Activated T-cell treated with anti-CD3 and anti-CD28 coated beads, Interleukin-2, amount 50 U/mL, for 72 hours (primary cell): Measurements from ENCODE around the gene CCDC85C. TPM values are rescaled to one million over a fixed set of nuclear protein-coding genes. Genes with fewer than 3 reads are reported as not detected.

Source experiments
- ATAC-seq, 2 donors: fragments of 150-1000 bp; cut with Tn5 transposase; replicated peaks in 1 of 2; 2 replicates each; pipeline ENCODE4 v1.10.0; 2021; ENCODE audit warnings: moderate library complexity in 2 of 2, mild to moderate bottlenecking in 1 of 2
- DNase-seq, 2 donors: peaks; one replicate each; pipeline ENCODE4 v3.0.0; 2021 to 2022; ENCODE audit warnings: mixed read lengths in 1 of 2
- H3K27ac Mint-ChIP-seq: one replicate; pipeline ENCODE4 v1.8.0; 2022; ENCODE audit warnings: mild to moderate bottlenecking, moderate library complexity, mixed read lengths
- H3K27me3 Mint-ChIP-seq: one replicate; pipeline ENCODE4 v1.8.0; 2022; ENCODE audit warnings: low read depth, mixed read lengths
- H3K36me3 Mint-ChIP-seq, 2 donors: one replicate each; pipeline ENCODE4 v1.8.0; 2022; ENCODE audit warnings: mixed read lengths in 2 of 2, mild to moderate bottlenecking in 1 of 2; ENCODE audit not compliant: insufficient read depth in 2 of 2
- H3K4me1 Mint-ChIP-seq: one replicate; pipeline ENCODE4 v1.8.0; 2022; ENCODE audit warnings: low read depth, mixed read lengths
- H3K4me3 Mint-ChIP-seq, 2 donors: one replicate each; pipeline ENCODE4 v1.8.0; 2022; ENCODE audit warnings: mild to moderate bottlenecking in 2 of 2, mixed read lengths in 2 of 2, moderate library complexity in 2 of 2
- H3K9me3 Mint-ChIP-seq, 2 donors: one replicate each; pipeline ENCODE4 v1.8.0; 2022; ENCODE audit warnings: mixed read lengths in 2 of 2
- total RNA-seq, 2 donors: library from RNA; stranded (reverse); gene quantifications; one replicate each; pipeline ENCODE4 v1.2.3, GENCODE V29; 2022

CCDC85C gene
- total RNA-seq, 2 donors from 2014 or later, result 10.1 to 11.3 TPM

GRCh38 chr14:99513946-99514551 lies 90.0 kb downstream of the CCDC85C start:
- H3K27ac Mint-ChIP-seq, result no peak overlapping the region
- H3K9me3 Mint-ChIP-seq, result no peaks in the 10 kb centered on the region
- no peak for ATAC-seq

GRCh38 chr14:99513183-99513694 lies 90.8 kb downstream of the CCDC85C start:
- Mint-ChIP-seq H3K27ac (no peak overlapping the region), H3K4me1 (no peaks in the 10 kb centered on the region), H3K36me3 (no peaks in the 10 kb centered on the region), H3K4me3 (no peak overlapping the region), H3K9me3 (no peaks in the 10 kb centered on the region), H3K27me3 (no peaks in the 10 kb centered on the region)
- ATAC-seq (no peak), DNase-seq (no peak)

More at GRCh38 chr14:99513946-99514551, 90.0 kb downstream of the CCDC85C start:
- no peak overlapping the region for H3K4me3 Mint-ChIP-seq
- H3K36me3 Mint-ChIP-seq, result no peaks in the 10 kb centered on the region
- DNase-seq, result no peak
- H3K27me3 Mint-ChIP-seq, result no peaks in the 10 kb centered on the region
- H3K4me1 Mint-ChIP-seq, result no peaks in the 10 kb centered on the region

- DNase-seq, result no peak
- no peak for ATAC-seq
- Mint-ChIP-seq H3K27me3 (no peaks in the 10 kb centered on the region), H3K9me3 (no peaks in the 10 kb centered on the region), H3K27ac (no peak overlapping the region), H3K36me3 (no peaks in the 10 kb centered on the region), H3K4me3 (no peak overlapping the region), H3K4me1 (no peaks in the 10 kb centered on the region)
Measured at GRCh38 chr14:99512571-99513182, 91.3 kb downstream of the CCDC85C start.

- Mint-ChIP-seq H3K27ac (peak overlapping the region; percentile 57), H3K27me3 (no peaks in the 10 kb centered on the region), H3K9me3 (no peaks in the 10 kb centered on the region), H3K36me3 (peaks cover 0 to 4% of the 10 kb centered on the region in 2 donors), H3K4me1 (no peaks in the 10 kb centered on the region), H3K4me3 (no peak overlapping the region)
- ATAC-seq (no peak), DNase-seq (no peak)
Measured at GRCh38 chr14:99512110-99512449, 91.9 kb downstream of the CCDC85C start.

- Mint-ChIP-seq H3K27me3 (no peaks in the 10 kb centered on the region), H3K9me3 (no peaks in the 10 kb centered on the region), H3K4me3 (no peak overlapping the region), H3K36me3 (peaks cover 0 to 4% of the 10 kb centered on the region in 2 donors), H3K4me1 (no peaks in the 10 kb centered on the region), H3K27ac (peak overlapping the region; percentile 57)
- no peak for DNase-seq
- no peak for ATAC-seq
Measured at GRCh38 chr14:99511421-99512109, 92.4 kb downstream of the CCDC85C start.

GRCh38 chr14:99510556-99511139 lies 93.4 kb downstream of the CCDC85C start:
- no peaks in the 10 kb centered on the region for H3K9me3 Mint-ChIP-seq
- no peak for DNase-seq
- no peaks in the 10 kb centered on the region for H3K27me3 Mint-ChIP-seq
- no peak overlapping the region for H3K27ac Mint-ChIP-seq
- H3K4me1 Mint-ChIP-seq, result no peaks in the 10 kb centered on the region
- H3K4me3 Mint-ChIP-seq, result no peak overlapping the region
- ATAC-seq, result no peak
- H3K36me3 Mint-ChIP-seq, result peaks cover 0 to 4% of the 10 kb centered on the region in 2 donors

GRCh38 chr14:99509871-99510555 lies 94.0 kb downstream of the CCDC85C start:
- no peak for DNase-seq
- no peaks in the 10 kb centered on the region for H3K9me3 Mint-ChIP-seq
- H3K27ac Mint-ChIP-seq, result no peak overlapping the region
- H3K4me1 Mint-ChIP-seq, result no peaks in the 10 kb centered on the region
- peaks cover under 1 to 6% of the 10 kb centered on the region in 2 donors for H3K36me3 Mint-ChIP-seq
- H3K4me3 Mint-ChIP-seq, result no peak overlapping the region
- H3K27me3 Mint-ChIP-seq, result no peaks in the 10 kb centered on the region
- ATAC-seq, result no peak

GRCh38 chr14:99508896-99509629 lies 94.9 kb downstream of the CCDC85C start:
- no peaks in the 10 kb centered on the region for H3K4me1 Mint-ChIP-seq

GRCh38 chr14:99507860-99508640 lies 96.0 kb downstream of the CCDC85C start:
- DNase-seq (no peak), ATAC-seq (no peak)
- H3K36me3 Mint-ChIP-seq, result peaks cover 5 to 14% of the 10 kb centered on the region in 2 donors
- H3K4me3 Mint-ChIP-seq, result no peak overlapping the region
- no peaks in the 10 kb centered on the region for H3K9me3 Mint-ChIP-seq
- peak overlapping the region; percentile 21 for H3K27ac Mint-ChIP-seq
- H3K4me1 Mint-ChIP-seq, result peaks cover 4% of the 10 kb centered on the region
- H3K27me3 Mint-ChIP-seq, result no peaks in the 10 kb centered on the region

More at GRCh38 chr14:99508896-99509629, 94.9 kb downstream of the CCDC85C start:
- no peak for ATAC-seq
- Mint-ChIP-seq H3K9me3 (no peaks in the 10 kb centered on the region), H3K4me3 (no peak overlapping the region), H3K36me3 (peaks cover 5 to 12% of the 10 kb centered on the region in 2 donors), H3K27ac (no peak overlapping the region), H3K27me3 (no peaks in the 10 kb centered on the region)
- DNase-seq, result no peak

GRCh38 chr14:99506276-99506675 lies 97.7 kb downstream of the CCDC85C start:
- DNase-seq (no peak), ATAC-seq (no peak)
- H3K27ac Mint-ChIP-seq, result no peak overlapping the region
- H3K36me3 Mint-ChIP-seq, result peaks cover 7 to 14% of the 10 kb centered on the region in 2 donors
- no peaks in the 10 kb centered on the region for H3K27me3 Mint-ChIP-seq
- peaks cover 4% of the 10 kb centered on the region for H3K4me1 Mint-ChIP-seq
- no peak overlapping the region for H3K4me3 Mint-ChIP-seq
- no peaks in the 10 kb centered on the region for H3K9me3 Mint-ChIP-seq

- peaks cover 4% of the 10 kb centered on the region for H3K4me1 Mint-ChIP-seq
- H3K27ac Mint-ChIP-seq, result peak overlapping the region; percentile 1
- H3K36me3 Mint-ChIP-seq, result peaks cover 9 to 17% of the 10 kb centered on the region in 2 donors
- H3K4me3 Mint-ChIP-seq, result no peak overlapping the region
- DNase-seq, result no peak
- no peaks in the 10 kb centered on the region for H3K27me3 Mint-ChIP-seq
- no peak for ATAC-seq
- H3K9me3 Mint-ChIP-seq, result no peaks in the 10 kb centered on the region
Measured at GRCh38 chr14:99505089-99505488, 98.9 kb downstream of the CCDC85C start.
